Measurements from ENCODE around the gene NR2F1-AS1. TPM values are rescaled to one million over a fixed set of nuclear protein-coding genes. Genes with fewer than 3 reads are reported as not detected.

Gene NR2F1-AS1
- total and polyA plus RNA-seq, 2 donors (not counting 1 experiment from before 2014, with no cell fraction given), result not detected

- no peak overlapping the region for H3K27ac Mint-ChIP-seq
- WGBS (ENCODE audit: insufficient coverage), result no CpG with 5 or more reads among the region's 6 CpGs
- ChIA-PET POLR2A (no interaction called here), CTCF (no interaction called here)
- intact Hi-C loops (cut with micrococcal nuclease), result no loop called here
- Histone ChIP-seq H3K9ac (ENCODE audit: low read length) (no peak overlapping the region), H3K27me3 (replicated peaks in 1 of 4; ENCODE audit: control extremely low read depth in 1 of 4, control insufficient read depth in 3 of 4, insufficient read depth in 4 of 4, low read length in 3 of 4) (peaks cover 3 to 95% (median 79%) of the 10 kb centered on the region in 4 experiments), H3K4me1 (ENCODE audit: control insufficient read depth in 2 of 2, insufficient read depth in 2 of 2, low read length in 2 of 2) (peaks cover 46 to 50% of the 10 kb centered on the region in 2 donors), H3K9me3 (ENCODE audit: control extremely low read depth in 1 of 3, control insufficient read depth in 2 of 3, insufficient read depth in 1 of 3, low read length in 2 of 3) (peaks cover 0 to 58% (median 14%) of the 10 kb centered on the region in 3 donors), H3K4me3 (ENCODE audit: control extremely low read depth in 1 of 5, extremely low read depth in 1 of 5, insufficient read depth in 1 of 5, low read depth in 2 of 5, low read length in 4 of 5) (no peak overlapping the region), H2AFZ (ENCODE audit: insufficient read depth, low read depth, low read length, poor library complexity, severe bottlenecking) (no peak overlapping the region), H3K79me2 (ENCODE audit: control insufficient read depth, insufficient read depth, low read length) (no peaks in the 10 kb centered on the region), H3K36me3 (replicated peaks in 1 of 2; ENCODE audit: control extremely low read depth in 1 of 2, control insufficient read depth in 1 of 2, extremely low read depth in 1 of 2, insufficient read depth in 2 of 2, low read length in 1 of 2) (no peaks in the 10 kb centered on the region), H3K27ac (ENCODE audit: low read length in 2 of 2) (no peak overlapping the region), H3K4me2 (replicated peaks; ENCODE audit: low read depth, low read length, poor library complexity, severe bottlenecking) (no peak overlapping the region), H4K20me1 (ENCODE audit: control insufficient read depth, insufficient read depth, low read length, poor library complexity, severe bottlenecking) (no peaks in the 10 kb centered on the region)
- no peak for ATAC-seq (ENCODE audit: low read depth)
- no peak for DNase-seq
- TF ChIP-seq CTCF (IDR thresholded peaks at IDR 0.05) (no peak), EZH2 (IDR thresholded peaks at IDR 0.05; ENCODE audit: borderline replicate concordance, insufficient read depth, low read depth, low read length, poor library complexity, severe bottlenecking) (no peak)
- H3K9me3 Mint-ChIP-seq (ENCODE audit: insufficient read depth), result no peaks in the 10 kb centered on the region
- H3K4me1 Mint-ChIP-seq, result peaks cover 32% of the 10 kb centered on the region
- peaks cover 78% of the 10 kb centered on the region for H3K27me3 Mint-ChIP-seq
- H3K4me3 Mint-ChIP-seq, result no peak overlapping the region
Observed at GRCh38 chr5:93575461-93576414, 5.3 kb downstream of the NR2F1-AS1 start.
